ENCODE measurements around the gene COL5A3.
"Not testable (repeated sequence)": the region's sequence is repeated elsewhere in the genome, so short reads cannot be mapped to it uniquely, and the experiment has no call there.

The COL5A3 gene

DNA sequence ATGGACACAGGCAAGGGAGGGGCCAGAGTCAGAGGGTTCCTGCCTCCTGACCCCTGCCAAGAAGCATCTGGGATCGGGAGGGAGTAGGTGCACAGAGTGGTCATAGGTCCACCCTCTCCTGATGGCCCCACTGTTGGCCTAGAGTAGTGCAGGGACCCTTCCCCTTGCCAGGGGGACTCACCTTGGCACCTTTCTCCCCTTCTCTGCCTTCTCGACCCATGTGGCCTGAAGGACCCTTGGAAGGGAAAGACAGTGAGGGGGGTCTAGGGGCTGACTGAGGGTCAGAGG lies 40.7 kb downstream of the COL5A3 start:
- DNase-seq = no peak

DNA sequence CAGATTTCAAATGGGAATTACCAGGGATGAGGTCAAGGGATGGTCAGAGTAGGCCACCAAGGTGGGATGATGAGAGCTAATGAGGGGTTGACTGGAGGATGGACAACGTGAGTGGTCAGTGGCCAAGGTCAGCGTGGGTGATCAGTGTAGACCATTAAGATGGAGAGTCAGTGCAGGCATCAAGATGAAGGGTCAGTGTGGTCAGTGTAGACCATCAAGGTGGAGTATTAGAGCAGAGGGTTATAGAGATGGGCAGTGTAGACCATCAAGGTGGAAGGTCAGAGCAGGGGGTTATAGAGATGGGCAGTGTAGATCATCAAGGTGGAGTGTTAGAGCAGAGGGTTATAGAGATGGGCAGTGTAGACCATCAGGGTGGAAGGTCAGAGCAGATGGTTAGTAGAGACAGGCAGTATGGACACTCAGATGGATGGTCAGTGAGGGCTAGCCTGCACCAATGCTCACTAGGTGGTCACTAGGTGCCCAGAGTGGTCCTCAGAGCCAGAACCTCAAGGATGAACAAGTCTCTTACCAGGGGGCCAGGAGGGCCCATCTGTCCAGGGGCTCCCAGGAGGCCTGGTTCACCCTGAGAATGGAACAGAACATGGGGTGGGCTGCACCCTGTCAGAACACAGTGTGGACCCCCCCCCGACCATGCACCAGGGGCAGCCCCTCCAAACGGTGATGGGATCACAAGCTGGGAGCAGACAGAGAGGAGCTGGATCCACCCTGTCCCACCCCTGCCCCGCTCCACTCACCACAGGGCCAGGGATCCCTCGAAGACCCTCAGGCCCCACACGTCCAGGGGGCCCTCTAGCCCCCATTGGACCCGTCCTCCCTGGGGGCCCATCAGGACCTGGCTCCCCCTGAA lies 41.2 kb downstream of the COL5A3 start:
- DNase-seq = no peak

DNA sequence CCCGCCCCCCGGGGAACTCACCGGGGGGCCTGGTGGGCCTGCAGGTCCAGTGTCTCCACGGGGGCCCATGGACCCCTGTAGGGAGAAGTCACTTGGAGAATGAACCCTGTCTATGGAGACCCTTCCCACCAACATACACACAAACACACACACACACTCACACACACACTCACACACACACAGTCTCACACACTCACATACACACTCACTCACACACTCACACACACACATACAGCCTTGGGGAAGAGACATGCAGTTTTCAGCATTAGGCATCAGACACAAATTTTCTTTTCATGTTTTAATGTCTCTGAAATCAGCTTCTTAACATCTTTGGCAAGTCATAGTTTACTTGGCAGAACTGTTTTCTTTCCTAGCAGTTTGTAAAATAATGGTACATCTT lies 43.0 kb downstream of the COL5A3 start:
- DNase-seq = no peak

DNA sequence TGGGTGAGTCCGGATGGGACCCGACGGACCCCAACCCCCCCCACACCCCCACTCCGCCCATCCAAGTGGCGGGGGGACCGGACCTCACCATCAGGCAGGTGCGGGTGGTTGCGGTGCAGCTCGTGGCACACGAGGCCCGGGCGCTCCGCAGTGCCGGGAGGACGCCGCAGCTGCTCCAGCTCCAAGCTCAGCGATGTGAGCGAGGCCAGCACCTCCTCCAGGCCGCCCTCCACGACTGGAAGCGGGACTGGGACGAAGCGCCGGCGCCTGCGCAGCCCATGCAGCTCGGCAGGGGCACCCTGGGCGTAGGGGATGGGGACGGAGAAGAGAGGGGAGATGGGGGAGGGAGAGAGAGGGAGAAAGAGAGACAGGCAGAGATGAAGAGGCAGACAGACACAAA lies 43.9 kb downstream of the COL5A3 start:
- DNase-seq = no peak

DNA sequence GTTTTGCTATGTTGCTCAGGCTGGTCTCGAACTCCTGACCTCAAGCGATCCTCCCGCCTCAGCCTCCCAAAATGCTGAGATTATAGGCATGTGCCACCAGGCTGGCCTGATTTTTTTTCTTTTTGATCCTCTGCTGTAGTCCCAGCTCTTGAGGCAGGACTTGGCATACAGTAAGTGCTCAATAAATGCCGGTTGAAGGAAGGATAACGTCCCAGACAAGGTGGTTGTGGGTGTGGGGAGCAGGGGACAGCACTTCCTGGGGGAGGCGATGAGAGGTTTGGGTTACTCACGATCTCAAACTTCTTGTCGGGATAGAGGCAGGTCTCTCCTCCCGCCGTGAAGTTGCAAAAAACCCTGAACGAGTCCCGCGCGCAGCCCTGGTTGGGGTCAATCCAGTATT lies 44.3 kb downstream of the COL5A3 start:
- no peak for DNase-seq

DNA sequence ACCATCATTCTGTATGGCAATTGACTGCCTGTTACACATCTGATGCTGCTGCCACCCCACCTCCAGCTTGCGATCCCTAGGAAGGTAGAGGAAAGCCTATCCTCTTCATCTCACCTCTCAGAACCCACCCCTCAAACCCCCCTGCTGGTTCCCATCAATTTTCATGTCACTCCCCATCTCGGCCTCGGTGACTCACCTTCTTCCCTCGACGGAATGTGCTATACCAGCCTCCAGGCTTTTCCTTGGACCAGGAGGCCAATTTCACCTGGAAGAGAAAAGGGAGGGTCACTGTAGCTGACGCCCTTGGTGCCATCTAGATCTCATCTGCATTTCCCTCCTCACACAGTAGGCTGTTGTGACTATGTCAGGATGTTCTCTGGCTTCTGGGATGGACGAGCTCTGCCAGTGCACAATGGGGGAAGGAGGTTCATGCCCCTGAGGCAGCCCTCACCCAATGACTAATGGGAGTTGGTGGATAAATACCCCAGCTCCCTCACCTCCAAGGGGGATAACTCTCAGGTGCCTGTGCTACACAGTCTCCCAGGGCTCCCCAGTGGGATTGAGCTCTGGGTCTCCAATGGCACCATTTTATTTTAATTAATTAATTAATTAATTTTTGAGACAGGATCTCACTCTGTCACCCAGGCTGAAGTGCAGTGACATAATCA lies 47.5 kb downstream of the COL5A3 start:
- DNase-seq = no peak

DNA sequence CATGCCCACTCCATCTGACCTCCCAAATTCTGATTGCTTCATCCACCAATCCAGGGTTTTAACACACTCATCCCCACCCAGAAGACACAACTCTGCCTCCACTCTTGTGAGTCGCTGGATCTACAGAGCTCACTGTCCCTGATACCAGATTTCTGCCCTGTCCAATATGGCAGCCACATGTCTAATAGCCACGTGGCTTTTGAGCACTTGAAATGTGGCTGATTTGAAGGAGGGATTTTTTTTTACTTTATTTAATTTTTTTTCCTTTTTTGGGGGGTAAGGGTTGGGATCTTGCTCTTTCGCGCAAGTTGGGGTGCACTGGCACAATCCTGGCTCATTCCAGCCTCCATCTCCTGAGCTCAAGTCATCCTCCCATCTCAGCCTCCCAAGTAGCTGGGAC lies 49.2 kb downstream of the COL5A3 start:
- DNase-seq = no peak

DNA sequence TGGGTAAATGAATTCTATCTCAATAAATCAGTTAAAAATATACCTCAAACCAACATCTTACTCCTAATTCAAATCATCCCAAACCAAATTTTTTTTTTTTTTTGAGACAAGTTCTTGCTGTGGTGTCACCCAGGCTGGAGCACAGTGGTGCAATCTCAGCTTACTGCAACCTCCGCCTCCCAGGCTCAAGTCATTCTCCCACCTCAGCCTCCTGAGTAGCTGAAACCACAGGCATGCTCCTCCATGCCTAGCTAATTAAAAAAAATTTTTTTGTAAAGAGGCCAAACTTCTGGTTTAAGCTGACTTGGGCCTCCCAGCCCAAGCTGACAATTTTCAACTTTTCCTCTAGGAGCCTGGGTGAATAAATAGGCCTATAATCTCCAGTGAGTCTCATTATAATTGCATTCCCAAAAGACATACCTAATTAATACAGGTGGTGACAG lies 51.9 kb downstream of the COL5A3 start:
- no peak for DNase-seq

DNA sequence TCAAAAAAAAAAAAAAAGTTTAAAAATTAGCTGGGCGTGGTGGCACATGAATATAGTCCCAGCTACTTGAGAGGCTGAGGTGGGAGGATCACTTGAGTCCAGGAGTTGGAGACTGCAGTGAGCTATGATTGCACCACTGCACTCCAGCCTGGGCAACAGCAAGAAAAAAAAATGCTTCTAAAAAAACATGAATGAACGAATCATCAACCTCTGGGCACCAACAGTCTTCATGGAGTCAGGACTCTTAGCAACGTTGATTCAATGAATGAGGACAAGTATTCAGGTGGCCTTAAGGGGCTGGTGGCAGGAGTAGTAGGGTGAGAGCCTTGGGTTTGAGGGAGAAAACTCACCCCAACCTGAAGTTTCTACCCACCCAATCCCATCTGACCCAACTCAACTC lies 53.3 kb downstream of the COL5A3 start:
- no peak for DNase-seq

DNA sequence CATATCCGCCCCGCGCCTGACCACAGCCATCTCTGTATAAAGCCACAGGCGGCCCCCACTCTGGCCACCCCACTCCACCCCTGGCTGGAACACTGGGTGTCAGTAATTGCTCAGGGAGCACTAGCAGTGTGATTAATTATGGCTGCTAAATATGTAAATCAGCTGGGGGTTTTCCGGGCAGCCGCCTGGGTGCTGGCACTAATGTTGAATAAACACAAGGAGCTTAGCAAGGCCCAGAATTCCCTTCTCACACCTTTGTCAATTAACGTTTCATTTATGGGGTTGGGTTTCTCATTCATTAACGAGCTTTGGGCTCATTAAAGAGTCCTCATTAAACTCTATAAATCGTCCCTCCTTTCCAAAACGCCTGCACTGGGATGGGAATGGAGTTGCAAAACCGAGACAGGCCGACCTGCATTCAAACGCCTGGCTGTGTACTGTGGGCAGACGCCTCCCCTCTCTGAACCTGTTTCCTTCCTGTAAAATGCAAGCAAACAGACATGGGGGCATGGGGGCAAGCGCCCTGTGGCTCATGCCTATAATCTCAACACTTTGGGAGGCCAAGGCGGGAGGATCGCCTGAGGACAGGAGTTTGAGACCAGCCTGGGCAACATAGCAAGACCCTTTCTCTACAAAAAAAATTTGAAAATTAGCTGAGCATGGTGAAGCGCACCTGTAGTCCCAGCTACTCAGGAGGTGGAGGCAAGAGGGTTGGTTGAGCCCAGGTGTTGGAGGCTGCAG lies 56.3 kb downstream of the COL5A3 start:
- DNase-seq = no peak

DNA sequence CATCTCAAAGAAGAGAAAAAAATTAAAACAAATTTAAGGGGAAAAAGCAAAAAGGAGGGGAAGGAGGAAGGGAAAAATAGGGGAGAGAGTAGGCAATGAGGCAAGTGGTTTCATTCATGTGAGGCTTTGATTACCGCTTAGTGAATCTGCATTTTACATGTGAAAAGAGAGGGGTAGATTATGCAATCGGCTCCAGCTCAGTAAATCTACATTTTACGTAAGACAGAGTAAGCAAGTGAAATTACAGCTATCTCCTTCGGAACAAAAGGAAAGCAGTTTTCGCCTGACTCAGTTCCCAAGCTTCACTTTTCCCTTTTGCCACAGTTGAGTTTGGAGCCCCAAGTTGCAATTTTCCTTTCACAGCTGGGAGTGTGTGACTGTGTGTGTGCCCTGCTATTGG lies 58.0 kb downstream of the COL5A3 start:
- DNase-seq = no peak

DNA sequence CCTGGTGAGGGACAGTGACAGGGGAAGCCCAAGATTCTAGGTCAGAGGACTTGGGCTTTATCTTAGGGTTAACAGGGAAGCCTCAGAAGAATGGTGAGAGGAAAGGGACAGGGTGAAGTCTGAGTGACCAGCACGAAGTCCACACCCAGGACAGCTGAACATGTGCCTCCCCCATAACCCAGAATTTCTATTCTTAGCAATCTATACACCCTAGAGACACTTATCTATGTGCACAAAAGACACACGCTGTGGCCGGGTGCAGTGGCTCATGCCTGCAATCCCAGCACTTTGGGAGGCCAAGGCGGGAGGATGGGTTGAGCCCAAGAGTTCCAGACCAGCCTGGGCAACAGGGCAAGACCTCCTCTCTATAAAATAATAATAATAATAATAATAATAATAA lies 62.9 kb downstream of the COL5A3 start:
- no peak for DNase-seq

DNA sequence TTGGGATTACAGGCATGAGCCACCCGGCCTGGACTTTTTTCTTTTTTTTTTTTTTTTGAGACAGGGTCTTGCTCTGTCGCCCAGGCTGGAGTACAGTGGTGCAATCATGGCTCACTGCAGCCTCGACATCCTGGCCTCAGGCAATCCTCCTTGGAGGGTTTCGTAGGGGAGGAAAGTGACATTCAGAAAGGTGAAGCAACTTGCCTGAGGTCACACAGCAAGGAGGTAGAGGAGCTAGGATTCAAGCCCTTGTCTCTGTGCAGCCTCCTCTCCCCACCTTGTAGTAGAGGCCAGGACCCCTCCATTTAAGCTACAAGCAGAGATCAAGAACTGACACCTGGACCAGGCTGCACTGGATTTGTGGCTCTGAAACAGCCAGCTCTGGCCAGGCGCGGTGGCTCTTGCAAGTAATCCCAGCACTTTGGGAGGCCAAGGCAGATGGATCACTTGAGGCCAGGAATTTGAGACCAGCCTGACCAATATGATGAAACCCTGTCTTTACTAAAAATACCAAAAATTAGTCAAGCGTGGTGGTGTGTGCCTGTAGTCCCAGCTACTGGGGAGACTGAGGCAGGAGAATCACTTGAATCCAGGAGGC lies 63.7 kb downstream of the COL5A3 start:
- DNase-seq = not testable (repeated sequence)

DNA sequence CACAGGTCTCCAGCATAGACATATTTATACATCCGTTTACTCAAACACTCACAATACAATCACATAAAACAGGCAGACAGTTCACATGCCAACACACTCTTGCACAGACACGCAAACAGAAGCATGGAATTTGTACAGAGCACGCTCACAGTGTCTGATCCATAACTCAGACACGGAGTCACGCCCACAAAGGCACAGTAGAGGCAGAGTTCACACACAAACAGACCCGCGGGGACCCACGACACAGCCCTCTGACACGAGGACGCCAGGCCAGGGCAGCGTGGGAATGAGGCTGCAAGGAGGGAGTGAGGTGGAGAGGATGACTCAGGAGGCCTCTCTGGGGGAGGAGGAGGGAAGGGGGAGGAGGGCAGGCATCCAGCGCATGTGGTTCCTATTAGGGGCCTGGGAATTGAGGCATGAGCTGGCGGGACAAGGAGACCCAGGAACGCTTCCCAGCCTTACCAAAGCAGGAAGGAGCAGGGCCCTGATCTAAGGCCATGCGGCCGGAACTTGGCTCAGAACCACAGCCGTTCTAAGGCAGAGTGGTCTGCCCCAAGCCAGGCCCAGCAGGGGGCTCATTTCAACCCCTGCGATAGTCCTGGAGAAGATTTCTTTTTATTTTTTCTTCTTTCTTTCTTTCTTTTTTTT lies 64.9 kb downstream of the COL5A3 start:
- no peak for DNase-seq

DNA sequence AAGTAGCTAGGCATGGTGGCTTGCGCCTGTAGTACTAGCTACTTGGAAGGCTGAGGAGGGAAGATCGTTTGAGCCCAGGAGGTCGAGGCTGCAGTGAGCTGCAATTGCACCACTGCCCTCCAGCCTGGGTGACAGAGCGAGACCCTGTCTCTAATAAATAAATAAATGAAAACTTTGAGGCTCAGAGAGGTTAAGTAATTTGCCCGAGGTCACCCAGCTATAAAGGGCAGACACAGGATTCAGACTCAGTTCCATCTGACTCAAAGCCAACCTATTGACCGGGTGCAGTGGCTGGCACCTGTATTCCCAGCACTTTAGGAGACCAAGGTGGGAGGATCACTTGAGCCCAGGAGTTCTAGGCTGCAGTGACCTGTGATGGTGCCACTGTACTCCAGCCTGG lies 66.6 kb downstream of the COL5A3 start:
- DNase-seq = no peak

DNA sequence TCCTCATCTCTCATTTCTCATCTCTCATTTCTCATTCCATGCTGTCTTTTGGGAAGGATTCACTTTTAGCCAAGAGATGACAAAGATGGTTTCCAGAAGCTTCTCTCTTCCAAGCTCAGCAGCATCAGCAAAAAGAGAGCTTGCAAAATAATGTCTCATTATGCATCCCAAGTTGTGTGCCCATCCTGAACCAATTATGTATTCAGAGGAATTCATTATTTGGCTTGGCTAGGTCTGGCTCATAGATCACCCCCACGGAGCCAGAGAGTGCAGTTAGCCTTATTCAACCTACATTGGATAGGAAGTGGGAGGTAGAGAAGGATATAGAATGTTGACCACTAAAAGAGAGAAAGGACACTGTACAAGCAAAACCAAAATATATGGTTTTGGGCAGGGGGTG lies 68.6 kb downstream of the COL5A3 start:
- DNase-seq = no peak

DNA sequence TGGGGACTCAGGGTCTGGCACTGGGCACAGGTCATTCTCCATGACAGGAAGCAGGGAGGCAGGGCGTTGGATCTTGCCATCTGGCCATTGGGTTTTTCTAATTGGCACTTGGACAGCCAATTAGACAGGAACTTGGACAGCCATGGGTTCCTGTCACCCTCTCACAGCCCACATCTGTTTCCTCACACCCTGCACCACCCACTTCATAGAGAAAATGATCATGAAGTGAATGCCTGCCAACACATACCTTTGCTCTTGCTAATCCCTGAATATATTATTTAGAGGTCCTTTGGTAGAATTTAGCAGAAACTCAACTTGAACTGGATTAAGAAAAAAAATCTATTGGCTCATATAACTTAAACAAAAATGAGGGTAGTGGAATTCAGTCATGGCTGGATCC lies 69.1 kb downstream of the COL5A3 start:
- DNase-seq = no peak

DNA sequence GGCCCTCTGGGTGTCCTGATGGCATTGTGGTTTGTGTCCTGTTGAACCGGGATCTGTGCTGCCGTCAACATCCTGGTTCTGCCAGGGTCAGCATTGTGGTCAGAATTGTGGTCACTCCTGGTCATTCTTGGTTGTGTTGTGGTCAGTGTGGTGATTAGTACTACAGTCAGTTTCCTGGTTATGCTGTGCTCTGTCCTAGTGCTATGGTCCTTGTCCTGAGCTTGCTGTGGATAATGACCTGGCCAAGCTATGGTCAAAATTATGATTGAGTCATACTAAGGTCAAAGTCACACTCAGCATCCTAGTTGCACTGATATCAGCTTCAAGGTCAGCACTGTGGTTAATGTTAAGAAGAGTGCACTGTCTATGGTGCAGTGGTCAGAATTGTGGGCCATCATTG lies 69.5 kb downstream of the COL5A3 start:
- DNase-seq = no peak

DNA sequence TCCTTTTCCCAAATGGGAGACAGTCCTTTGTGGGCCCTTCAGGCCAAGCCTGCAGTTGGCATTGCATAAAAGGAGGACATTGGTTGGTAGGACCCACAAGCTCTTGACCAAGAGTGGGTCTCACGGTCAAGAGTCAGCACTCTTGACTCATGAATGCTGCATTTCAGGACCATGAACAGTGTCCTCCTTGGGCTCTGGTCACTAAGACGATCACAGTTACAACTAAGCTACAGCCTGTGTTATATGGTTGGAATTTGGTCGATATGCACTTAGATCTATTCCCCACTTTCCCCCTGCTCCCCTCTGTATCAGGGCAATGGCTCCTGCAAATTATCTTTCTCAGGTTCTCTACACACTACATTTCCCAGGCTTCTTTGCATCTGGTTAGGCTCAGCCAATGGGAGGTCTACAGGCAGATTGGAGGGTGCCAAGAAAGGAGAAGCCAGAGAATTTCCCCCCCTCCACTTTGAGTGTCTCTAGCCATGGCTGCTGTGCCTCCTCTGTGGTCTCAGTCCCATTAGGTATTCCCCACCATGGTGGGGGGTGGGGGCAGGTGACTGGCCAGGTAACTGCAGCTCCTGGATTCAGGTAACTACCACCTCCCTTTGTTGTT lies 70.9 kb downstream of the COL5A3 start:
- no peak for DNase-seq

DNA sequence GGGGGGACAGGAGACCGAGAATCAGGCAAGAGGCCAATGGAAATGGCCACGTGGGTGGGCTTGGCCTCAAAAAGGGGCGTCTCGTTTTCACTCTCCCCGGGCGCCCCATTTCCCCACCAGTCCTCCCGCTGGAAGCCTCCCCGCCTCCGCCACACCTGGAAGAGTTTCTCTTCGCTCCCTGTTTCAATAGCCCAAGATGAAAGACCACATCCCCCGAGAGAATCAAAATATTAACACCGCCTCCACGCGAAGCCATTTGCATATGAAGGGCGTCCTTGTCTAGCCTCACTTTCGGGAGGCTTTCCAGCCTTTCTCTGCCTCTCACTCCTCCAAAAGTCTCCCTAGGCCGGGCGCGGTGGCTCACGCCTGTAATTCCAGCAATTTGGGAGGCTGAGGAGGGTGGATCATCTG lies 73.3 kb downstream of the COL5A3 start:
- no peak for DNase-seq

DNA sequence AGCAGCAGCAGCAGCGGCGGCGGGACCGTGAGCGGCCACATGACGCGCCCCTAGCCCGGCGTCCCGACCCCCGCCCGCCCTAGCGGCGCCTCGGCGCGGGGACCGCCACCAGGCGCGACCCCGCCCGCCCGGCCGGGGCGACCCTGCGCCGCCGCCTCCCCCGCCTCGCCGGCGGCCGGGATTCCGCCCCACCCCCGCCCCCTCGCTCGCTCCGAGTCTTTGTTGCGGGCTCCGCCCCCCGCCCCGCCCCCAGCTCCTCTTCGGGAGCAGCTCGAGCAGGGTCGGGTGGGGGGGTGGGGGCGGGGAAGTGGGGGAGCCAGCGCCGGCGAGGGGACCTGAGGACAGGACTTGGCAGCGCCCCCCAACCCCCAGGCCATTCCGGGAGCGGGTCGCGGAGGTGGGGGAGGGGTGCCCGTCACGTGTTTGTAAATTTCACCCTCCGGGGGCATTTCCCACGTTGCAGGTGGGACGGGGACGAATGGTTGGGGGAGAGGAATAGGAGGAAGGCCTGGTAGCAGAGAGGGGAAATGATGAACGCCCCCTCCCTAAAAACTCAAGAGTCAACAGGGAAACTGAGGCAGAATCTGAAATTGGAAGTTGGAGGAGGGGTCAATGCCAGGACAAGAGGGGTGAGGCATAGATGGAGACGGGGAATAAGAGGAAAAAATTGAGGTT lies 73.8 kb downstream of the COL5A3 start, which contains the start of gene OLFM2:
Gene OLFM2, minus strand, starts transcription at position 190 of the 675 bp plus-strand sequence. Its CDS starts 149 bp downstream, at position 41.
- DNase-seq = no peak

Measured in SIG-M5 (cell line).